HuH-7.5 (cell line): ENCODE results near the gene ANTXRL.
"Not testable (repeated sequence)": the region's sequence is repeated elsewhere in the genome, so short reads cannot be mapped to it uniquely, and the experiment has no call there.

Experiments
- DNase-seq: peaks from one replicate; pipeline ENCODE4 v3.0.0; 2011; ENCODE audit warnings: low spot score

Gene ANTXRL

DNA sequence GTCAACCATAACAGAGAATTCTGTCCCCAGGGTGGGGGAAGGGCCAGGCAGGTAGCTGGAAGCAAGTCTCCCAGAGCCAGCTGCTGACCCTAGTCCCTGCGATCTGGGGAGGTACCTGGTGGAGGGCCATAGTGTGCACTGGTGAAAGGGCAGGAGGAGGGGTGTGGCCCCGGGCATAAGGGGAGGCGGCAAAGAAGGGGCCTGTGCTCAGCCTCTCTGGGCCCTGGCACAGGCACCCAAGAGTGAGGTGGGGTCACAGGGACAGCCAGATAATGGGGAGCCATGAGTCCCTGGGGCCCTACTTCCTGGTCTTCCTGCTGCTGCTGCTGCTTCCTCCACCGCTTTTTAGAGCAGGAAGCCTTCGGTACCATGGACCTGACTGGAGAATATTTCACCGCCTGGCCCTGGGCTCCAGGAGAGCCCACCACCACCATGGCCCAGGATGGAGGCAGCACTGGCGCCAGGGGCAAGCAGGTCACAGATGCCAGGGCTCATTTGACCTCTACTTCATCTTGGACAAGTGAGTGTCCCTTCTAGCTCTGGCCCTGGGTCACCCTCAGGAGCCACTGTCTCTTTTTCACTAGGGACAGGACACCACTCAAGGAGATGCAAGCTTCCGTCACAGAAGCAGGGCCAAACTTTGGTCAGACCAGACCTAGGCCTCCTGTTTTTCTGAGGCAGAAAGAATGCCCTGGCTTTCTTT is at the start of gene ANTXRL:
Gene ANTXRL, plus strand, starts transcription at position 7 of the 703 bp plus-strand sequence. Its CDS starts 266 bp downstream, at position 273.
- no peak for DNase-seq

DNA sequence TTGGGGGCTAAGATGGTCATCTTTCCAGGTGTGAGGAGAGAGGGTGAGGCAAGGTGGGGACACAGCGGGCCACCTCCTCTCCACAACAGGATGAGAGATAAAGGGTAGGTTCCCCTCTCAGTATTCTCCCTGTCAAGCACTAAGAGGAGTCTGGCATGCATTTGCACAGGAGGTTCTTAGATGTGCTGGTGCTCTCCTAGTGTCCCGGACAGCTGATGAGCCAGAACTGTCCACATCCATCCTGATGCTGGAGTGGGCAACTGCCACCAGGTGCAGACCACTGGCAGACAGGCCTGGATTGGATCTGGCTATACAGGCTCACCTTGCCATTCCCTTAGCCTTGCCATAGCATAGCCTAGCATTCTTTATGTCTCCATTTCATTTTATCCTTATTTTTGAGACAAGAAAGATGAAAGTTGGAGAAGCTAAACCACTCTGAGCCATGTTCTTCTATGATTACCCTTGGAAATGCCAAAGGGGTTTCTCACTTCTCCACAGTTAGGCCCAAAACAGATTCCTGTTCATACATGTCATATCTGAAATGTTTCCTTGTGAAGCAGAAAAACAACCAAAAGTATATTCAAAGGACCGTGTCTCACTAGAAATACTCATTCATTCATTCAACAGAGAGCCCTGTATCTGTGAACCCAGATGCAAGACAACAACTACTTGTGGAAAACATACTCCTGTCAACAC is 48.8 kb upstream of the ANTXRL start:
- no peak for DNase-seq

DNA sequence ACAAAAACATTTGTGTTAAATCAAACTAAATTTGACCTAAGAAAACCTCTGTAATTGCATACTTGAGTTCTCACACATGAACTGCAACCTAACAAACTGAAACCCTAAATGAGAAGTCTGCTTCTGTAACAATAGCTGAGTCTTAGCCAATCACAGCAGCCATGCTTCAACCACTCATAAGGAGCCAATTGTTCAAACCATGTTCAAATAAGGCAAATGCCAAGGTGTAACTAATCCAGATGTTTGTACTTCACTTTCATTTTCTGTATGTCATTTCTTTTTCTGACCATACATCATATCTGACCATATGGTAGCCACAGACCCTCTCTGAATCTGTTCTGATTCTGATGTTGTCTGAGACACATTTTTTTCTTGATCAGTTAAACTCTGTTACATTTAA is 47.5 kb upstream of the ANTXRL start:
- no peak for DNase-seq

DNA sequence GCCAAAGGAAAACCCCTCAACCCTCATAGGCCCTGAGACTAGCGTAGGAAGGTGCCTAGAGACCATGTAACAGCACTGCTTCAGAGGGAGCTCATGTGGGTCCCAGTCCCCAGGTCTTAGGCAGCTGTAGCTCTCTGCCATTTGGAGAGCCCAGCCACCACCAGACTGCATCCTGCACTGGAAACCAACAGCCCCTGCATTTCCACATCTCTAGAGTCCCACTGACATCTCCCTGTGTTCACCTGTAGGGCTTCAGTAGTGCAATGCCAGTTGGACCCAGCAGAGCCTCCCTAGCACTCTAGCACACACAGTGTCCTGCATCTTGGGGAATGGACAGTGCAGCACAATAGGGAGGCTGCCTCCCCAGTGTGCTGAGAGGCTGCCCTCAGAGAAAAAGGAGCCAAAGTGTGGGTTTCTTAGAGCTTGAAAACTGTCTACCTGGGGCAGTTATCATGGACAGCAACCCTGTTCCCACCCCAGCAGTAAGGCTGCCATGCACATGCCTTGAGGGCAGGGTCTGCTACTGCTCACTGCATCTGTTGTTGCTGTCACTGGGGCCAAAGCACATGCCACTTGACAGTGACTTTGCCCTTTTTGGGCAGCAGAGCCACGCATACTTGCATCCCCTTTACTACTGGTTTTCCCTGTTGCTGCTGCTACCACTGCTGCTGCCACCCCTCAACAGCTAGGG is 46.7 kb upstream of the ANTXRL start:
- no peak for DNase-seq

GRCh38 chr10:46240684-46241565 is 45.9 kb upstream of the ANTXRL start:
- DNase-seq = no peak

- no peak for DNase-seq
These were observed 41.4 kb upstream of the ANTXRL start for GRCh38 chr10:46245381-46245900.

GRCh38 chr10:46246400-46247180 is 40.2 kb upstream of the ANTXRL start:
- not testable (repeated sequence) for DNase-seq

GRCh38 chr10:46247181-46247475 is 39.7 kb upstream of the ANTXRL start:
- no peak for DNase-seq

DNA sequence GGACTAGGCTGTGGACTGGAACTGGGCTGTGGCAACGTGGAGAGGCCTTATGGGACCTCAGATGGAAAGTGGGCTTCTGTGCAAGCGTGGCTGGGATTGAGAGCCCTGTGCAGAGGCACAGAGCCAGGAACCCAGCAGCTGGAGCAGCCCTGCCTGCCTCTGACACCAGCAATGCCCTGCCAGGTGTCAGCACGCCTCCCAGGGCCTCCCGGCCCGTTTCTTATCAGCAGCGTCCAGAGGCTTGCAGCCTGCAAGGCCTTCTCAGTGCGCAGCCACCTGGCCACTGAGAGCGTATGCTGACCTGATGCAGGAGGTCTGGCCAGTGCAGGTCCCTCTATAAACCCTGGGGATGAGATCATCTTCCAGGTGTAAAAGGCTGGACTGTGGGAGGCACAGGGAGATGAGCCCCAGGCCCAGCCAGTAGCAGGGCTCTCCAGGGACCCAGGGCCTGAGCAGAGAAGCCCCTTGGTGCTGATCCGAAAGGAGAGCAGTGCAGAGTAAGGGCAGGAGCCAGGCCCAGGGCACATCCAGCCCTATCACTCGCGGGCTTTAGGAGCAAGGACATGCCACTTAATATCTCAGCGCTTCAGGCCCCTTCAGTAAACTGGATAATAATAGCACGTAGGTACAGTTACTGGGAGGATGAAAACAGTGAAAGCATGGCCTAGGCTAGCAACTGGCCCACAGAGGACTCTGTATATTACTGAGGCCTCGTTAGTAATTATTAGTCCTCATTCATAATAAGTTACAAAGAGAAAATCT is 38.8 kb upstream of the ANTXRL start:
- no peak for DNase-seq

DNA sequence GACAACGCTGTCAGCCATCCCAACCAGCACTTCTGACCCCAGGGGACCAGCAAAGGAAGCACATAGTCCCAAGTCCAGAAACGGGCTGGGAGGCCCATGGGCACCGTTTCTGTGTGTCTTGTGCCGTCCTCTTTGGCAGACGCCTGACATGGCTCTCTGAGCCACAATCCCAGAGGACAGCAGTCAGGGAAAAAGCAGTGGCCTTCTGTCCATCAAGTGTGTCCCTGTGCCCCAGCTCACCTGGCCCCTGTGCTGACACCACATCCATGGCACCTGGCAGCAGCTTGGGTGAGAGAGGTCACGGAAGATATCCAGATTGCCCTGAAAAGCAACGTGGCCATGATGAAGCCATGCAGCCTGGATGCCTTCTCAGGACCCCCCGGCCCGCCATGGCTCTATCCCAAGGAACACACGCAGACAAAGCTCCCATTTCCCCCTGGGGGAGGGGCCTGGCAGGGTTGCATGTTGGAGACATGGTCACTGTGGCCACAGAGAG is 38.1 kb upstream of the ANTXRL start:
- DNase-seq = no peak

DNA sequence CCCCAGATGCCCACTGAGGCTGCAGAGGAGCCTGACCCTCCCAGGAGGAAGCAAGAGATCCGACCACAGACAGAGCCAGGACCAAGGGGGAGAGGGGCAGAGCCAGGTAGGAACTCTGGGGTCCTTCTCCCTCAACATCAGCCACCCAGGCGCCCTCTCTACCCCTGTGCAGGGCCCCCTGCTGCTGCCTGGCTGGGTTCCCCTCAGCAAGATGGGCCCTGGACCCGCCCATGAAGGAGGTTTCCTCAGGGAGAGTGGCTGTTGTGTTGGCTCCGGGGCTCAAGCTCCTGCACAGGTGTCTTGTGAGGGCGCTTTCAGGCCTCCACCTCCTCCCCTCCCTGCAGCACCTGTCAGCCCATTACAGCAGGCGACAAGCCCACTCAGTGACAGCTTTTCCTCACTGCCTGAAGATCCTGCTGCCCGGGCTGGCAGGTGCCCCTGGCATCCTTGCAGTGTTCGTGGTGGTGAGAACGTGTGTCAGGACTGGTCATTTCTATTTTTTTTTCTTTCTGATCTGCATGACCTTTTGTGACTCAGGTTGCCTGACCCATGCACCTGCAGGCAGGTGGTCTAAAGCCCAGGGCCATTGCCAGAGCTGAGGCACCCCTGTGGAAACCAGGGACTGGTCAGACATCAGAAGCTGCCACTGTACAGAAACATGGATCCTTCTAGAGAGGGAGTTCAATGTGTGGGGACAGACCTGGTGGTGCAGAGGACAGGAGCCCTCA is 37.0 kb upstream of the ANTXRL start:
- DNase-seq = not testable (repeated sequence)

DNA sequence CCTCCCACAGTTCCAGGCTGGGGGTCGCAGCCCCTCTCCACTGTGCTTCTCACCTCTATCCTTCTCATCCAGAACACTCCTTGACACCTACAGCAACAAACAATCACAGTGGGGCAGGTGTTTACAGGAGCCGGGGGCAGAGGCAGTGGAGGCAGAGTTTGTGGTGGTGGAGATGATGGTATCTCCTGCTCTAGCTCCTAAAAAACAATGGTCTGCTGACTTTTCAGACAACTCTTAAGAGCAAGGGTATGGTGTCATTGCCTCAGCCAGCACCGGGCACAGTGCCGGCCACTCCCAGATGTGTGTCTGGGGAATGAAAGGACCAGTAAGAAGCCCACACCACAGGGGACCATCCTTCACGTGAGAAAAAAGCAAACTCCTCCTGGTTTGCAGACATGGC is 36.3 kb upstream of the ANTXRL start:
- DNase-seq = no peak

DNA sequence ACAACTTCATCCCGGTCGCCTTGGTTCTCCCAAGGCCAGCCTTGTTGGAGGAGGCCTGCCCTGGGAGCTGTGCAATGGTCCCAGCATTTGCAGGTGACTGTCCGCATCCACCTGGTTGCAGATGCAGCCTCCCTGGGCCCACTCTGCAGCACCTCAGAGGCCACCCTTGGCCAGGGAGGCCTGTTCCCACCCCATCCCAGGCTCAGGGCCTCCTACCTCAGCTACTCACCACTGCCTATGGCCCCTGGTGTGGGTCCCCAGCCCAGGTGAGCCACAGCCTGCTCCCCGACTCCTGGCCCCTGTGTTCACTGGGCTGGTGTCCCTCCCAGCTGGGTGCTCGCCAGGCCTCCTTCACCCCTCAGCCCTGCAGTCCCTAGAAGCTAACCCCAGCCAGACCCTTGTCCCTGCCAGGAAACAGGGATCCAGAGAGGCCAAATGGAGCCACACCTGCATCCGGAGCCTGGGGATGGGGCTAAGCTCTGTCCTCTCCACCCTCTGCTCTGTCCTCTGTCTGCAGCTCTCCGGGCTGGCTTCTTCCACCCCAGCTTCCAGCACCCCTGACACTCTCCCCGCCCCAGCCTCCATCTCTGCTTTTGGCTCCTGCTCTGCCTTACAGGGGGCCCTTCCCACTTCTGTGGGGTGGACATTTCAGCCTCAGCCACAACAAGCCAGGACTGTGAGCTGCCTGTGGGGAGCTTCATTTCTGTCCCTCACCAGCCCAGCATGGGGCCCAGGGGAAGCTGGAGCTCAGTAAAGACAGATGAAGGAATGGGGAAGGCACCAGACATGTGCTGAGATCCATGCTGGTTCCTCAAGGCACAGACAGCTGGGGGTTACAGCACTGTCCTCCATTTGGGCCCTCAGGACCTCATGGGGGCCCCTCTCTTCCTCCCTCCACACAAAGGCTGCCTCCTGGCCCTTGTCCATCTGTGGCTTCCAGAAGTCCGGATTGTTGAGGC is 35.6 kb upstream of the ANTXRL start:
- DNase-seq = no peak

- DNase-seq = no peak
These were observed 34.6 kb upstream of the ANTXRL start for GRCh38 chr10:46251857-46252847.

DNA sequence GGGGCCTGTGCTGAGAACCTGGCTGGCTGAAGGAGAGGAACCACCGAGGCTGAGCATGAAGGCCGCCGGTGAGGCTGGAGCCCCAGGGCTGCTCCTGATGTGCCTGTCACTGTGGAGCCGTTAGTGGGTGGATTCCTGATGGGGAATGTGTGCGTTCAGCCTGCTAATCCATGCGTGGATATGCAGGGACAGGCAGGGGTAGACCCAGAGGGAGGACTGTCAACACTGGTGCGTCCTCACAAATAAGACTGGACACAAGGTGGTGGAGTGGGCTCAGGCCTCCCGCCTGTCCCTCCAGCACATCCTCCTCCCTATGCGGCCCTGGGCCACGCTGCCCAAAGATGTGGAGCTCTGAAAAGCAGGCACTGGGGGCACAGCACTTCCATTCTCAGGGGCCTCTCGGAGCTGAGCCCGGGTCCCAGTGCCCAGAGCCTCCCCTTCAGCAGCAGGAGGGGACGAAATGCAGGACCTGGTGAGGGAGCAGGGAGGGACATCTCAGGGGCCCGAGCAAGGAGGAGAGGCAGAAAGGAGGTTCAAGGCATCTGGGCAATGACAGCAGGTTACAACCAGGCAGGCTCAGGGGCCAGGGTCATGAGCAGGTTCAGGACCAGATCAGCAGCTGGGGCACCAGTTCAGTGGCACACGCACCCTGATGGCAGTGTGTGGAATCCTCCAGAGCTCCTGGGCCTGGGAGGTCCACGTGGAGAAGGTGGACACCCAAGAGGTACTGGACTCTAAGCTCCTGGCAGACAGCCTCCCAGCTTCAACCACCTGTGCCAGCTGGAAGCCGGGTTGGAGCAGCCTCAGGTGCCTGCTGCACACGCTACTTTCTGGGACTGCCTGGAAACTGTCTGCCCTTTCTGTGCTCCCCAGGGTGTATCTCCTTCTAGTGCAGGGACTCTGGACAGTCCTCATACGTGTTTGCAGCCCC is 33.5 kb upstream of the ANTXRL start:
- DNase-seq = no peak

GRCh38 chr10:46254007-46254383 is 32.8 kb upstream of the ANTXRL start:
- DNase-seq = no peak
